H1 (cell line): ENCODE data around the gene C5orf34. TPM values are rescaled to one million over a fixed set of nuclear protein-coding genes. Genes with fewer than 3 reads are reported as not detected.

Experiments used
- CTCF ChIA-PET: fragments of 300-600 bp; sonication (Branson Sonifier 250); formaldehyde crosslinking; loops from one replicate; lab custom pipeline; 2021; ENCODE audit not compliant: partially characterized antibody; lab: Charles Lee
- POLR2A ChIA-PET: fragments of 300-600 bp; sonication (Branson Sonifier 250); formaldehyde crosslinking; loops from one replicate; lab custom pipeline; 2021; ENCODE audit warnings: inconsistent platforms; ENCODE audit not compliant: partially characterized antibody; lab: Charles Lee
- DNase-seq, 2 experiments: peaks; one replicate each; pipeline versions ENCODE4 v3.0.0 to v3.0.0-alpha.2; 2010 to 2022; ENCODE audit warnings: low spot score in 2 of 2, low read depth in 1 of 2, mixed read lengths in 1 of 2
- FAIRE-seq: peaks from 2 replicates; lab custom pipeline; 2011; peaks lifted over from hg19 to GRCh38; lab: Jason Lieb, UNC
- H2AFZ ChIP-seq: 2 replicates; pipeline ENCODE4 v1.8.1; 2012; ENCODE audit warnings: low read length, inconsistent platforms
- H2AK5ac ChIP-seq: 2 replicates; pipeline ENCODE4 v1.6.1; 2013; ENCODE audit warnings: low read depth, low read length
- H2BK120ac ChIP-seq: replicated peaks from 2 replicates; pipeline ENCODE3; 2013; ENCODE audit warnings: low read depth, low read length, inconsistent platforms
- H2BK12ac ChIP-seq: 2 replicates; pipeline ENCODE4 v1.6.1; 2013; ENCODE audit warnings: low read depth, low read length
- H2BK15ac ChIP-seq: 2 replicates; pipeline ENCODE4 v1.6.1; 2013; ENCODE audit warnings: low read length
- H2BK20ac ChIP-seq: 2 replicates; pipeline ENCODE4 v1.6.1; 2013; ENCODE audit warnings: low read length
- H2BK5ac ChIP-seq: 2 replicates; pipeline ENCODE4 v1.6.1; 2013; ENCODE audit warnings: low read depth, low read length
- H3K14ac ChIP-seq: 2 replicates; pipeline ENCODE4 v1.6.1; 2013; ENCODE audit warnings: inconsistent platforms; ENCODE audit not compliant: insufficient read length
- H3K18ac ChIP-seq: 2 replicates; pipeline ENCODE4 v1.6.1; 2013; ENCODE audit warnings: low read length; ENCODE audit errors: extremely low read depth
- H3K23ac ChIP-seq: 2 replicates; pipeline ENCODE4 v1.6.1; 2013; ENCODE audit warnings: inconsistent platforms; ENCODE audit not compliant: insufficient read length
- H3K23me2 ChIP-seq: 2 replicates; pipeline ENCODE4 v1.6.1; 2013; ENCODE audit warnings: low read depth, low read length
- H3K27ac ChIP-seq: 2 replicates; pipeline ENCODE4 v1.6.1; 2011; ENCODE audit warnings: low read depth, low read length, inconsistent platforms
- H3K27me3 ChIP-seq, 4 experiments: replicated peaks in 1 of 4; 1 replicate in 1 of 4; 2 replicates in 3 of 4; pipeline versions ENCODE4 v1.6.1 to v1.8.1; 2011 to 2013; ENCODE audit warnings: low read length in 3 of 4, mild to moderate bottlenecking in 3 of 4, inconsistent platforms in 2 of 4, mixed read lengths in 2 of 4, moderate library complexity in 1 of 4; ENCODE audit not compliant: control insufficient read depth in 3 of 4, insufficient read depth in 3 of 4; ENCODE audit errors: extremely low read depth in 1 of 4
- H3K36me3 ChIP-seq, 4 experiments: 2 replicates each; pipeline versions ENCODE4 v1.6.1 to v1.8.1; 2011 to 2013; ENCODE audit warnings: mild to moderate bottlenecking in 4 of 4, low read length in 3 of 4, moderate library complexity in 2 of 4, control low read depth in 1 of 4, inconsistent platforms in 1 of 4; ENCODE audit not compliant: insufficient read depth in 4 of 4, control insufficient read depth in 2 of 4
- H3K4ac ChIP-seq: replicated peaks from 2 replicates; pipeline ENCODE3; 2013; ENCODE audit warnings: low read length, low read depth, mixed read lengths, inconsistent platforms; ENCODE audit not compliant: insufficient read length
- H3K4me1 ChIP-seq, 4 experiments: replicated peaks in 1 of 4; 1 replicate in 1 of 4; 2 replicates in 3 of 4; pipeline versions ENCODE4 v1.6.1 to v1.8.1; 2011 to 2013; ENCODE audit warnings: low read length in 3 of 4, inconsistent platforms in 2 of 4, mixed read lengths in 1 of 4; ENCODE audit not compliant: insufficient read depth in 4 of 4, control insufficient read depth in 3 of 4
- H3K4me2 ChIP-seq, 2 experiments: 2 replicates each; pipeline versions ENCODE4 v1.6.1 to v1.8.1; 2011 to 2013; ENCODE audit warnings: low read depth in 2 of 2, low read length in 2 of 2, control low read depth in 1 of 2, inconsistent platforms in 1 of 2, mild to moderate bottlenecking in 1 of 2; ENCODE audit not compliant: insufficient read depth in 1 of 2
- H3K4me3 ChIP-seq, 4 experiments: fragments of 200-600, 300-600 bp in 1 of 4; sonication (generic), shearing (Covaris generic), sonication (Bioruptor Twin) in 1 of 4; 2 replicates each; pipeline versions ENCODE4 v1.5.1 to v1.8.1; 2011 to 2016; ENCODE audit warnings: low read length in 4 of 4, low read depth in 3 of 4, control low read depth in 2 of 4, inconsistent platforms in 2 of 4, mild to moderate bottlenecking in 2 of 4, mixed read lengths in 1 of 4, moderate library complexity in 1 of 4; ENCODE audit not compliant: insufficient read depth in 2 of 4; ENCODE audit errors: extremely low read depth in 1 of 4
- H3K56ac ChIP-seq: replicated peaks from 2 replicates; pipeline ENCODE3; 2013; ENCODE audit warnings: low read depth, mild to moderate bottlenecking, mixed read lengths, low read length, inconsistent platforms; ENCODE audit not compliant: insufficient read length
- H3K79me1 ChIP-seq: 2 replicates; pipeline ENCODE4 v1.6.1; 2013; ENCODE audit warnings: low read depth, low read length, control low read depth
- H3K79me2 ChIP-seq, 2 experiments: 2 replicates each; pipeline versions ENCODE4 v1.6.1 to v1.8.1; 2012 to 2013; ENCODE audit warnings: low read length in 2 of 2, mild to moderate bottlenecking in 2 of 2, inconsistent platforms in 1 of 2; ENCODE audit not compliant: insufficient read depth in 2 of 2, control insufficient read depth in 1 of 2
- H3K9ac ChIP-seq, 4 experiments: replicated peaks in 1 of 4; 1 replicate in 1 of 4; 2 replicates in 3 of 4; pipeline versions ENCODE4 v1.6.1 to v1.8.1; 2011 to 2013; ENCODE audit warnings: low read depth in 3 of 4, low read length in 3 of 4, control low read depth in 2 of 4, mild to moderate bottlenecking in 2 of 4, moderate library complexity in 2 of 4, inconsistent platforms in 1 of 4; ENCODE audit errors: extremely low read depth in 1 of 4
- H3K9me3 ChIP-seq, 2 experiments: 2 replicates each; pipeline versions ENCODE4 v1.6.1 to v1.8.1; 2012 to 2013; ENCODE audit warnings: mild to moderate bottlenecking in 2 of 2, moderate library complexity in 2 of 2, control low read depth in 1 of 2, inconsistent platforms in 1 of 2, low read depth in 1 of 2, low read length in 1 of 2, mixed read lengths in 1 of 2; ENCODE audit not compliant: insufficient read depth in 2 of 2
- H4K20me1 ChIP-seq, 2 experiments: replicated peaks in 1 of 2; 2 replicates each; pipeline versions ENCODE3 to v1.8.1; 2011 to 2013; ENCODE audit warnings: inconsistent platforms in 2 of 2, low read length in 2 of 2, mild to moderate bottlenecking in 1 of 2; ENCODE audit not compliant: insufficient read depth in 2 of 2, control insufficient read depth in 1 of 2
- H4K5ac ChIP-seq: 2 replicates; pipeline ENCODE4 v1.6.1; 2013; ENCODE audit warnings: low read length, low read depth, mixed read lengths, inconsistent platforms; ENCODE audit not compliant: insufficient read length
- H4K8ac ChIP-seq: 2 replicates; pipeline ENCODE4 v1.8.0; 2013; ENCODE audit warnings: mild to moderate bottlenecking, moderate library complexity, low read length, inconsistent platforms; ENCODE audit not compliant: insufficient read depth; ENCODE audit errors: extremely low read depth
- H4K91ac ChIP-seq: replicated peaks from 2 replicates; pipeline ENCODE3; 2013; ENCODE audit warnings: low read length, mixed read lengths, inconsistent platforms; ENCODE audit not compliant: insufficient read length
- BCL11A ChIP-seq, 2 experiments: IDR thresholded peaks; one replicate each; pipeline ENCODE4 v1.6.1; 2011; ENCODE audit warnings: low read depth in 2 of 2, low read length in 2 of 2, mild to moderate bottlenecking in 2 of 2
- CTBP2 ChIP-seq: IDR thresholded peaks from 2 replicates; pipeline ENCODE4 v1.7.0; 2011; ENCODE audit warnings: borderline replicate concordance, mild to moderate bottlenecking, moderate library complexity, mixed read lengths, low read length; ENCODE audit not compliant: insufficient read depth, insufficient read length
- HDAC6 ChIP-seq: IDR thresholded peaks from one replicate; pipeline ENCODE4 v1.7.1; 2012; ENCODE audit warnings: low read depth, mild to moderate bottlenecking, inconsistent platforms, low read length, moderate library complexity
- KDM4A ChIP-seq: IDR thresholded peaks from one replicate; pipeline ENCODE4 v1.7.1; 2012; ENCODE audit warnings: low read depth, mild to moderate bottlenecking, moderate library complexity, low read length, inconsistent platforms; ENCODE audit not compliant: severe bottlenecking
- SIN3A ChIP-seq, 2 experiments: IDR thresholded peaks in 1 of 2; conservative IDR thresholded peaks in 1 of 2; 2 replicates each; pipeline ENCODE4 v1.6.1; 2011 to 2012; ENCODE audit warnings: low read length in 2 of 2, improper control_type of control experiment in 1 of 2, low read depth in 1 of 2, mild to moderate bottlenecking in 1 of 2
- TCF12 ChIP-seq: IDR thresholded peaks from 2 replicates; pipeline ENCODE4 v1.6.1; 2011; ENCODE audit warnings: low read depth, mild to moderate bottlenecking, low read length
- WGBS, 2 experiments: shearing (Covaris generic) in 1 of 2; methylation state at CpG; one replicate each; pipeline versions ENCODE4 v1.1.6 to v1.1.7; 2013 to 2015; ENCODE audit warnings: low lambda C conversion rate in 2 of 2, mixed read lengths in 2 of 2, inconsistent platforms in 1 of 2, low coverage in 1 of 2, missing lambda C conversion rate in 1 of 2; ENCODE audit not compliant: insufficient replicate concordance in 2 of 2, insufficient coverage in 1 of 2, insufficient read length in 1 of 2; ENCODE audit errors: extremely low coverage in 1 of 2, missing lambda C conversion rate in 1 of 2; 5-methylcytosine and 5-hydroxymethylcytosine counted together
- polyA plus RNA-seq, 7 experiments: library from polyadenylated mRNA; depleted of rRNA in 3 of 7; stranded (reverse) in 5 of 7; unstranded in 2 of 7; fragments of >200 nt in 5 of 7; fragments of 200-250 nt in 2 of 7; gene quantifications; 1 replicate in 5 of 7; 2 replicates in 1 of 7; 4 replicates in 1 of 7; pipeline versions ENCODE4 v1.2.1 to v1.2.3, GENCODE V29; 2011 to 2013; ENCODE audit warnings: missing spikeins in 2 of 7, mixed read lengths in 2 of 7
- total RNA-seq: library from RNA; stranded (reverse); fragmentation: NEBNext Ultra II Directional; extraction: Animal tissue kit (Norgen Biotek cat#: 25700); gene quantifications from 2 replicates; pipeline ENCODE4 v1.2.1, GENCODE V29; 2021
- TF ChIP-seq, protein P1 (sequence below): IDR thresholded peaks from 2 replicates; pipeline ENCODE4 v1.6.1; 2011; ENCODE audit warnings: low read depth, mild to moderate bottlenecking, low read length; ENCODE audit not compliant: insufficient read depth
- TF ChIP-seq, protein P2 (sequence below): IDR thresholded peaks from 2 replicates; pipeline ENCODE4 v1.6.1; 2012; ENCODE audit warnings: low read length, inconsistent platforms

C5orf34 gene
- total and polyA plus RNA-seq, 2 of the 8 experiments (the other 6 are each of a cell fraction or from before 2014, with no cell fraction given) = 6.8 to 8.6 TPM

DNA sequence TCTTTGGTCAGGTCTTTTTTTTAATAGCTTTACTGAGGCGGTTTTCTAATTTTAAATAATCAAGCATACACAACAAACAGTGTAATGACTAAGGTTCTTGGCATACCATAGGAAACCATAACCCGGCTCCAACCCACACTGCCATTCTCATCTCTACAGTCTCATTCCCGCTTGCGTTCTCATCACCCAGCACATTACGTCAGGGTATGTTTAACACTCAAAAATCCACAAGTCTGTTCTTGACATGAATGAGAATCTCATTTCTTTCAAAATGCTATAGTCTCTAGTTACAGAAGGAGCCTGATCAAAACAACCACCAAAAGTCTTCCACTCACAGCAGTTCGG is 505 bp downstream of the C5orf34 start:
- Histone ChIP-seq H4K8ac (peak overlapping the region; percentile 94; the same call in 1 of the 2 replicates), H3K27me3 (no peaks in the 10 kb centered on the region), H3K18ac (0 out of 2 replicates have a peak overlapping the region, but pooled peaks have one; percentile 38), H3K79me1 (no peaks in the 10 kb centered on the region), H2BK20ac (no peak overlapping the region), H3K27ac (peak overlapping the region; percentile 92), H3K79me2 (peaks cover 0 to 19% of the 10 kb centered on the region in 2 experiments; a peak in 3 of 4 replicates), H3K4me2 (peak overlapping the region; percentile 75 to 84), H3K23ac (no peak overlapping the region), H3K9me3 (peaks cover 0 to 18% of the 10 kb centered on the region in 2 experiments; a peak in 2 of 4 replicates), H2BK5ac (peak overlapping the region; percentile 12; the same call in 1 of the 2 replicates), H3K4me3 (peak overlapping the region; percentile 77 to 88 (median 86)), H2BK12ac (no peak overlapping the region), H3K36me3 (peaks cover 0 to 2% (median 0%) of the 10 kb centered on the region in 4 experiments; a peak in 1 of 8 replicates), H2BK120ac (no peak overlapping the region), H2AK5ac (no peak overlapping the region), H4K20me1 (no peaks in the 10 kb centered on the region), H3K4ac (no peak overlapping the region), H4K5ac (peak overlapping the region; percentile 41), H4K91ac (no peak overlapping the region), H3K14ac (no peak overlapping the region), H3K4me1 (peaks cover 0 to 4% (median 0%) of the 10 kb centered on the region in 4 experiments; a peak in 2 of 7 replicates), H3K56ac (peak overlapping the region; percentile 12), H3K23me2 (peaks cover 6% of the 10 kb centered on the region; the same call in 1 of the 2 replicates), H2AFZ (peak overlapping the region; percentile 68), H3K9ac (peak overlapping the region; percentile 92 to 98 (median 94)), H2BK15ac (no peak overlapping the region)
- POLR2A ChIA-PET = interaction anchor here (0.9 to 2.4 kb wide), 10 partner anchors 10 to 107 kb away, joined by 3 to 23 read pairs (median 4); partner anchors contain the start of genes NNT, PAIP1 and TMEM267
- 7% methylated on average over 6 of the region's 6 CpGs; no CpG with 5 or more reads in 1 of the 2 experiments for WGBS, 2 experiments
- no peak for FAIRE-seq
- TF ChIP-seq CTBP2 (no peak), KDM4A (peak; percentile 17), HDAC6 (no peak), SIN3A (conservative IDR thresholded peaks at IDR 0.05 in 1 of 2, IDR thresholded peaks at IDR 0.05 in 1 of 2; ENCODE audit: low read depth in 1 of 2, low read length in 2 of 2) (0 out of 4 replicates have a peak, but pooled peaks of 1 of the 2 experiments have one; percentile 15), TCF12 (no peak), BCL11A (IDR thresholded peaks at IDR 0.05; ENCODE audit: low read depth in 2 of 2, low read length in 2 of 2) (no peak)
- TF ChIP-seq, protein P1, sequence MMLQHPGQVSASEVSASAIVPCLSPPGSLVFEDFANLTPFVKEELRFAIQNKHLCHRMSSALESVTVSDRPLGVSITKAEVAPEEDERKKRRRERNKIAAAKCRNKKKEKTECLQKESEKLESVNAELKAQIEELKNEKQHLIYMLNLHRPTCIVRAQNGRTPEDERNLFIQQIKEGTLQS = no peak
- TF ChIP-seq, protein P2, sequence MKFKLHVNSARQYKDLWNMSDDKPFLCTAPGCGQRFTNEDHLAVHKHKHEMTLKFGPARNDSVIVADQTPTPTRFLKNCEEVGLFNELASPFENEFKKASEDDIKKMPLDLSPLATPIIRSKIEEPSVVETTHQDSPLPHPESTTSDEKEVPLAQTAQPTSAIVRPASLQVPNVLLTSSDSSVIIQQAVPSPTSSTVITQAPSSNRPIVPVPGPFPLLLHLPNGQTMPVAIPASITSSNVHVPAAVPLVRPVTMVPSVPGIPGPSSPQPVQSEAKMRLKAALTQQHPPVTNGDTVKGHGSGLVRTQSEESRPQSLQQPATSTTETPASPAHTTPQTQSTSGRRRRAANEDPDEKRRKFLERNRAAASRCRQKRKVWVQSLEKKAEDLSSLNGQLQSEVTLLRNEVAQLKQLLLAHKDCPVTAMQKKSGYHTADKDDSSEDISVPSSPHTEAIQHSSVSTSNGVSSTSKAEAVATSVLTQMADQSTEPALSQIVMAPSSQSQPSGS = peak; percentile 34; the same call in 1 of the 2 replicates
- CTCF ChIA-PET = interaction anchor here (0.9 kb wide), 1 partner anchor 30 kb away, joined by 3 read pairs; no protein-coding TSS in a partner anchor
- DNase-seq = no peak
